HepG2 (cell line): Measurements from ENCODE around the gene CD83. TPM values are rescaled to one million over a fixed set of nuclear protein-coding genes. Genes with fewer than 3 reads are reported as not detected.

Experiments used
- ATAC-seq: fragments of 200-7000 bp; cut with Tn5 transposase; 3 replicates; pipeline ENCODE4 v1.9.1; 2020; ENCODE audit warnings: mild to moderate bottlenecking, moderate library complexity
- BruUV-seq: library from RNA; stranded (reverse); fragments of 400-500 nt; replicated peaks from 2 replicates; lab custom pipeline; 2021; lab: Mats Ljungman, UMichigan
- CTCF ChIA-PET: fragments of 300-600 bp; formaldehyde crosslinking; extraction: SDS; loops from one replicate; lab custom pipeline; 2021; ENCODE audit warnings: low total read pairs, inconsistent platforms, low intra/inter-chr PET ratio; lab: Yijun Ruan, JAX
- POLR2A ChIA-PET: fragments of 350-600 bp; sonication (Branson Sonifier 250); formaldehyde crosslinking; loops from one replicate; lab custom pipeline; 2020; ENCODE audit warnings: antibody characterized with exemption, inconsistent platforms; lab: Yijun Ruan, JAX
- DNase-seq: peaks from one replicate; pipeline ENCODE4 v3.0.0-alpha.2; 2015; ENCODE audit warnings: low spot score
- FAIRE-seq: peaks from 3 replicates; lab custom pipeline; 2011; peaks lifted over from hg19 to GRCh38; lab: Jason Lieb, UNC
- H2AFZ ChIP-seq: one replicate; pipeline ENCODE4 v1.6.1; 2011; ENCODE audit warnings: low read length, inconsistent platforms
- H3K27ac ChIP-seq: fragments of 300-600 bp; 3 replicates; pipeline ENCODE4 v1.8.0; 2011; ENCODE audit warnings: mixed run types, mild to moderate bottlenecking, mixed read lengths, low read length, inconsistent platforms; ENCODE audit not compliant: insufficient read depth; ENCODE audit errors: extremely low read length
- H3K27me3 ChIP-seq, 2 experiments: fragments of 200-600 bp in 1 of 2; 2 replicates in 1 of 2; 3 replicates in 1 of 2; pipeline versions ENCODE4 v1.6.0 to v1.8.0; 2011; ENCODE audit warnings: low read length in 2 of 2, mild to moderate bottlenecking in 2 of 2, moderate library complexity in 2 of 2, inconsistent platforms in 1 of 2; ENCODE audit not compliant: insufficient read depth in 2 of 2, control insufficient read depth in 1 of 2
- H3K36me3 ChIP-seq, 2 experiments: fragments of 200-600 bp in 1 of 2; replicated peaks in 1 of 2; 2 replicates in 1 of 2; 3 replicates in 1 of 2; pipeline versions ENCODE4 v1.5.1 to v1.8.0; 2011; ENCODE audit warnings: low read length in 2 of 2, inconsistent platforms in 1 of 2; ENCODE audit not compliant: insufficient read depth in 2 of 2, control insufficient read depth in 1 of 2
- H3K4me1 ChIP-seq: 2 replicates; pipeline ENCODE4 v1.5.1; 2012; ENCODE audit warnings: low read length, inconsistent platforms; ENCODE audit not compliant: insufficient read depth
- H3K4me2 ChIP-seq: 2 replicates; pipeline ENCODE4 v1.6.0; 2011; ENCODE audit warnings: low read depth, low read length, inconsistent platforms
- H3K4me3 ChIP-seq, 3 experiments: fragments of 200-600 bp in 1 of 3; sonication (generic), shearing (Covaris generic) in 1 of 3; replicated peaks in 1 of 3; 2 replicates each; pipeline ENCODE4 v1.5.1; 2011 to 2016; ENCODE audit warnings: low read length in 3 of 3, inconsistent platforms in 2 of 3, low read depth in 2 of 3, mild to moderate bottlenecking in 2 of 3, control low read depth in 1 of 3, mixed read lengths in 1 of 3; ENCODE audit not compliant: insufficient read depth in 1 of 3
- H3K79me2 ChIP-seq: one replicate; pipeline ENCODE4 v1.6.1; 2011; ENCODE audit warnings: low read length, inconsistent platforms; ENCODE audit not compliant: insufficient read depth
- H3K9ac ChIP-seq: 2 replicates; pipeline ENCODE4 v1.6.0; 2011; ENCODE audit warnings: mild to moderate bottlenecking, low read depth, low read length, inconsistent platforms; ENCODE audit not compliant: insufficient read depth
- H3K9me3 ChIP-seq: 2 replicates; pipeline ENCODE4 v1.5.1; 2012; ENCODE audit warnings: mild to moderate bottlenecking, low read length
- H4K20me1 ChIP-seq: 2 replicates; pipeline ENCODE4 v1.6.0; 2011; ENCODE audit warnings: inconsistent platforms, mild to moderate bottlenecking, low read length, moderate library complexity; ENCODE audit not compliant: insufficient read depth
- ERF ChIP-seq: IDR thresholded peaks from 2 replicates; pipeline ENCODE4 v1.6.1; 2018; ENCODE audit warnings: missing biosample characterization, missing genetic modification reagents
- HMG20A ChIP-seq: IDR thresholded peaks from 2 replicates; pipeline ENCODE4 v1.6.1; 2016; ENCODE audit warnings: borderline replicate concordance
- MED1 ChIP-seq: sonication (generic); formaldehyde crosslinking; IDR thresholded peaks from 2 replicates; pipeline ENCODE4 v1.4.0; 2020; ENCODE audit warnings: missing genetic modification reagents
- NONO ChIP-seq, 2 experiments: fragments of 450-650 bp in 1 of 2; sonication (generic) in 1 of 2; formaldehyde crosslinking in 1 of 2; IDR thresholded peaks in 1 of 2; conservative IDR thresholded peaks in 1 of 2; 2 replicates each; pipeline versions ENCODE4 v1.6.1 to v1.8.0; 2017 to 2022; ENCODE audit warnings: mild to moderate bottlenecking in 1 of 2, missing genetic modification reagents in 1 of 2, moderate library complexity in 1 of 2
- PBX2 ChIP-seq: IDR thresholded peaks from 2 replicates; pipeline ENCODE4 v1.6.1; 2016; ENCODE audit warnings: control low read depth
- PTBP1 ChIP-seq: fragments of 200-400 bp; formaldehyde crosslinking; IDR thresholded peaks from 2 replicates; pipeline ENCODE4 v1.6.1; 2018; ENCODE audit warnings: low read length, low read depth; ENCODE audit not compliant: poor library complexity, severe bottlenecking
- SNAI1 ChIP-seq: sonication (generic); formaldehyde crosslinking; IDR thresholded peaks from 2 replicates; pipeline ENCODE4 v1.5.0; 2020; ENCODE audit warnings: mild to moderate bottlenecking, missing genetic modification reagents, borderline replicate concordance
- SOX6 ChIP-seq, 2 experiments: fragments of 450-650 bp in 1 of 2; sonication (generic) in 1 of 2; formaldehyde crosslinking in 1 of 2; IDR thresholded peaks; 2 replicates each; pipeline versions ENCODE4 v1.4.0 to v1.6.1; 2017 to 2020; ENCODE audit warnings: antibody characterized with exemption in 1 of 2, mild to moderate bottlenecking in 1 of 2, missing genetic modification reagents in 1 of 2
- TFE3 ChIP-seq: IDR thresholded peaks from 2 replicates; pipeline ENCODE4 v1.6.1; 2016
- THYN1 ChIP-seq: sonication (generic); formaldehyde crosslinking; IDR thresholded peaks from 2 replicates; pipeline ENCODE4 v1.8.1; 2023; ENCODE audit warnings: low read depth, mild to moderate bottlenecking, moderate library complexity, missing genetic modification reagents, borderline replicate concordance
- WIZ ChIP-seq: sonication (generic); formaldehyde crosslinking; IDR thresholded peaks from 2 replicates; pipeline ENCODE4 v1.5.1; 2020; ENCODE audit warnings: mild to moderate bottlenecking, missing genetic modification reagents
- XBP1 ChIP-seq: sonication (generic); formaldehyde crosslinking; IDR thresholded peaks from 2 replicates; pipeline ENCODE4 v1.5.0; 2020; ENCODE audit warnings: missing genetic modification reagents
- ZNF224 ChIP-seq: sonication (generic); formaldehyde crosslinking; IDR thresholded peaks from 2 replicates; pipeline ENCODE4 v1.5.0; 2020; ENCODE audit warnings: mild to moderate bottlenecking, missing genetic modification reagents
- ZNF326 ChIP-seq: sonication (generic); formaldehyde crosslinking; IDR thresholded peaks from 2 replicates; pipeline ENCODE4 v1.4.0; 2020; ENCODE audit warnings: missing genetic modification reagents, borderline replicate concordance
- ZNF484 ChIP-seq: sonication (generic); formaldehyde crosslinking; IDR thresholded peaks from 2 replicates; pipeline ENCODE4 v1.5.1; 2020; ENCODE audit warnings: mild to moderate bottlenecking, low read depth, missing genetic modification reagents, borderline replicate concordance
- ZNF776 ChIP-seq: sonication (generic); formaldehyde crosslinking; IDR thresholded peaks from 2 replicates; pipeline ENCODE4 v1.4.0; 2020; ENCODE audit warnings: mild to moderate bottlenecking, missing genetic modification reagents
- WGBS: methylation state at CpG from one replicate; pipeline ENCODE4 v1.1.6; 2017; ENCODE audit warnings: low lambda C conversion rate; 5-methylcytosine and 5-hydroxymethylcytosine counted together
- in situ Hi-C: cut with HindIII; loops from 2 replicates; pipeline ENCODE4 v1.10.0; 2017; ENCODE audit warnings: low pct_unique_long_range_greater_than_20kb; ENCODE audit not compliant: extremely low pct_ligation_motif_present
- intact Hi-C: fragments of 100-400 bp; cut with micrococcal nuclease; formaldehyde crosslinking; loops from one replicate; pipeline ENCODE4 v1.10.0; 2022; ENCODE audit not compliant: unreplicated experiment
- polyA plus RNA-seq, 8 experiments: library from polyadenylated mRNA; depleted of rRNA in 3 of 8; stranded (reverse) in 7 of 8; unstranded in 1 of 8; fragments of >200 nt; fragmentation: Illumina TruSeq in 4 of 8; extraction: Trizol in 4 of 8; gene quantifications; 2 replicates each; pipeline versions ENCODE4 v1.2.1 to v1.2.3, GENCODE V29; 2011 to 2016; ENCODE audit warnings: low read depth in 4 of 8, missing spikeins in 1 of 8, mixed read lengths in 1 of 8; ENCODE audit not compliant: insufficient read depth in 1 of 8
- total RNA-seq, 5 experiments: library from RNA; depleted of rRNA; stranded (reverse); fragments of >200 nt; fragmentation: Illumina TruSeq; extraction: Trizol; gene quantifications; 2 replicates each; pipeline ENCODE4 v1.2.3, GENCODE V29; 2016; ENCODE audit warnings: low read depth in 1 of 5
- TF ChIP-seq, protein P1 (sequence below): sonication (generic); formaldehyde crosslinking; conservative IDR thresholded peaks from 2 replicates; pipeline ENCODE4 v1.8.0; 2022; ENCODE audit warnings: low read depth, missing genetic modification reagents

The CD83 gene
- total and polyA plus RNA-seq, 2 of the 13 experiments (the other 11 are each of a cell fraction or from before 2014, with no cell fraction given): 0.46 to 2.3 TPM

DNA sequence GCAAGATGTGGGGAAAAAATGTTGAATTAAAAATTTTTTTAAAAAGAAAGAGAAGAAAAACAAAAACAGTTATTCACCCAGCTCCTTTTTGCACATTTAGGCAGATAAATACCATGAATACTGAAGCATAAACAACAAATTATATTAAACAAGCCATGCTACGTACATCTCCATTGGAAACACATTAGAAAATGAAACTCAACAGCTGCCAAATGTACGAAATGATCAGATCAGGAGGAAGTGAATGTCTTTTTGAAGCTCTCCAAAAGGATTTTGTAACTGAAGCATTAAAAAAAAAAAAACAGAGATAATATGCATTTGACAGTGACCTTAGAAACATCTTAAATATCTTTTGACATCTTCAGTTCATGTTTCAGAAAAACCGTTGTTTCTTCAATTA, 56.7 kb downstream of the CD83 start:
- POLR2A ChIA-PET: no interaction called here
- no peak for FAIRE-seq

More for the DNA sequence above, 56.7 kb downstream of the CD83 start:
- H3K4me1 ChIP-seq: no peaks in the 10 kb centered on the region
- WGBS: 23% methylated on average over 3 of the region's 3 CpGs
- H3K9ac ChIP-seq: no peak overlapping the region
- TF ChIP-seq ZNF326 (no peak), ZNF224 (CRISPR knock-in tag) (no peak), MED1 (CRISPR knock-in tag) (no peak), HMG20A (no peak), WIZ (CRISPR knock-in tag) (no peak), ZNF776 (CRISPR knock-in tag) (no peak), ZNF484 (CRISPR knock-in tag) (no peak), ERF (CRISPR knock-in tag) (no peak), NONO (IDR thresholded peaks at IDR 0.05) (no peak), NONO (CRISPR knock-in tag; conservative IDR thresholded peaks at IDR 0.05) (no peak), XBP1 (CRISPR knock-in tag) (no peak), TFE3 (CRISPR knock-in tag) (no peak), THYN1 (no peak), SNAI1 (CRISPR knock-in tag) (no peak), SOX6 (IDR thresholded peaks at IDR 0.05) (no peak), SOX6 (CRISPR knock-in tag; IDR thresholded peaks at IDR 0.05) (no peak), PBX2 (CRISPR knock-in tag) (no peak), PTBP1 (no peak)
- TF ChIP-seq, protein P1, sequence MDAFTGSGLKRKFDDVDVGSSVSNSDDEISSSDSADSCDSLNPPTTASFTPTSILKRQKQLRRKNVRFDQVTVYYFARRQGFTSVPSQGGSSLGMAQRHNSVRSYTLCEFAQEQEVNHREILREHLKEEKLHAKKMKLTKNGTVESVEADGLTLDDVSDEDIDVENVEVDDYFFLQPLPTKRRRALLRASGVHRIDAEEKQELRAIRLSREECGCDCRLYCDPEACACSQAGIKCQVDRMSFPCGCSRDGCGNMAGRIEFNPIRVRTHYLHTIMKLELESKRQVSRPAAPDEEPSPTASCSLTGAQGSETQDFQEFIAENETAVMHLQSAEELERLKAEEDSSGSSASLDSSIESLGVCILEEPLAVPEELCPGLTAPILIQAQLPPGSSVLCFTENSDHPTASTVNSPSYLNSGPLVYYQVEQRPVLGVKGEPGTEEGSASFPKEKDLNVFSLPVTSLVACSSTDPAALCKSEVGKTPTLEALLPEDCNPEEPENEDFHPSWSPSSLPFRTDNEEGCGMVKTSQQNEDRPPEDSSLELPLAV: no peak
- TF ChIP-seq, all 625 proteins: peak for 0
- Histone ChIP-seq H3K27me3 (peaks cover 0 to 6% of the 10 kb centered on the region in 2 experiments; a peak in 1 of 5 replicates), H3K27ac (no peak overlapping the region), H2AFZ (no peak overlapping the region), H3K36me3 (no peaks in the 10 kb centered on the region), H3K79me2 (no peaks in the 10 kb centered on the region), H4K20me1 (no peaks in the 10 kb centered on the region), H3K9me3 (peaks cover 25% of the 10 kb centered on the region), H3K4me3 (no peak overlapping the region), H3K4me2 (no peak overlapping the region)
- intact Hi-C loops (no loop called here), in situ Hi-C loops (no loop called here)
- no TSS peak for BruUV-seq
- DNase-seq: no peak
- CTCF ChIA-PET: no interaction called here
- ATAC-seq: no peak
